Activated CD4-positive, alpha-beta T cell treated with anti-CD3 and anti-CD28 coated beads, Interleukin-2, amount 50 U/mL, for 16 hours (primary cell): ENCODE results near the gene HSDL1.

Source experiments
- DNase-seq: peaks from one replicate; pipeline ENCODE4 v3.0.0-alpha.2; 2020

HSDL1 gene

DNA sequence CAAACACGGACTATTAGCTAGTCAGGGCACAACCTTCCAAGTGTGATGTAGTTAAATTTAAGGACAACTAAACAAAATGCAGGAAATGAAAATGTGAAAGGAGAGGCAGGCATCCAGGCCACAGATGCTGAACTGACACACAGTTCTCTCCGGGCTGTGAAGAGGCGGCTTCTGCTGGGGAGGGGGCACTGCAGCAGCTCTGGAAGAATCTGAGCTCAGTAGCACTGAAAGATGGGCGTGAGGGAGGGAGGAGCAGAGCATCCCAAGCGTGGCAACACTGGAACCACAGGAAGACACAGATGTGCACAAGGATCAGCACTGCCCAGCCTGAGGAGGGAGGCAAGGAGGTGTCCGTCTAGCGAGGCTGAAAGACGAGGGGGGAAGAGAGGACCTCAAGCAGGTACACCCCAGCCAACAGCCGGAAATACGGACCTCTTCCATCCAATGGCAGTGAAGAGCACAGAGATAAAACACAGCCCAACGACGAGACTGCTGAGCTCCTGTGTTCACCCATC, 39.6 kb downstream of the HSDL1 start:
- DNase-seq = no peak

DNA sequence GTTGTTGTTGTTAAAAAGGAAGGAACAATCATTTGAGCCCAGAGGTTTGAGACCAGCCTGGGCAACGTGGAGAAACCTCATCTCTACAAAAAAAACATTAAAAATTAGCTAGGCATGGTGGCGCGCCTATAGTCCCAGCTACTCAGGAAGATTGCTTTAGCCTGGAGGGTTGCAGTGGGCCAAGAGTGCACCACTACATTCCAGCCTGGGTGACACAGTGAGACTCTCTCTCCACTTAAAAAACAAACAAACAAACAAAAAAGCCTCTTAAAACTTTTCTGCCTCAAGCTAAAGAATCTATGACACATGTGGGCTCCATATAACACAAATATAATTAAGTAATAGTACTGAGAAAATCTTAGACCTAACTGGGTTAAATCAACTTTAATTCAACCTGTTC, 40.7 kb downstream of the HSDL1 start:
- no peak for DNase-seq

DNA sequence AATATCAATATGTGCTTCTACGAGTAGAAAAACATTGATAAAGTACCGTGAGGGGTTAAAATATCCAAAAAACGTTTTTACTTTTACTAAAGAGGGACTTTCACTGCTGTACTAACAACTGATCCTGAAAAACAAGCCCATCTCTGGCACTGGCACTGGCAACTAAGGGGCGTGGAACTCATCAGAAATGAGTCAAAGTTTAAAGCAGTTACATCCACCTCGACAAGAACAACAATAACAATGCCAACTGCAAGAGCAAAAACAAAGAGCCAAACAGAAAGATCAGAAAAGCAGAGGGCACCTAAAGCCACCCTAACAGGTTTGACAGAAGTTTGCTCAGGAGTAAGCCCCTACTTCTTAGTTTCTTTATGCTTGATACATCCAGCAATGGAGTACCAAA, 41.3 kb downstream of the HSDL1 start:
- no peak for DNase-seq

DNA sequence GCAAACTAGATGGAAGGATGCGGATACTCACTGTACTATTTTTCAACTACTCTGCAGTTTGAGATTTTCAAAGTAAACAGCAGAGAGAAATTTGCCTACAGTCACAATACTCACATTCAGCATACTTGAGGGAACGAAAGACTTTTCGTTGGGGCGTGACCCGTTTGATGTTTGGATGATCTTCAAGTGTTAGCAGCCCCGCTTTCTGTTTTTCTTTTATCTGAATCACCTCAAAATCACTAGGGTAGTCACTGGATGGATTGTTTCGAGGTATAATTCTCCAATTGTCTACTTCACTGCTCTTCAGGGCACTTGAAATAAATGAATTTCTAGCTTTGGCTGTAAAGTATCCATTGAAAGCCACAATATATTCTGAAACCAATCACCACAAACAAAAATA, 46.0 kb downstream of the HSDL1 start:
- DNase-seq = no peak

DNA sequence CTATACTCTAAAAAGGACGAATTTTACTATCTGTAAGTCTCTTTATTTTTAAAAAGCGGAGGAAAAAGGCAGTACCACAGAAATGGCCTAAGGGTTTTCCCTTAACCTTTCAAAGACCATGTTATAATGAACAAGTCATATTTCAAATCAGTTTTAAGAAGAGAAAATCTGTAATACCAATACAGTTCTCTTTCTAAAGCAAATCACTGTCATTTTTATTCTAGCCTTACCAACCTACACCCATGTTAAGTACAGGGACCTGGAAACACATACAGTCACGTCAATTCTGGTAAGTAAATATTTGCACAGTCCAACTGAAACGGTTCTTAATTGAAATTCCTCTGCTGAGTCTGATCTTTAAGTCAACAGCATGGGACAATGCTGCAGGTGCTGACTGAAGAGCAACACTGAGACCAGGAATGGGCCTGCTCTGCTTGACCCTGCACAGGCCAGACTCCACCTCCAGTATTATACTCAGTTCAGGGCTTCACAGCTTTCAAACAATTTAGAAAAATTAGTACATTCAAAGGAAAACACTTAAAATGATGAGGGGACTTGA, 48.5 kb downstream of the HSDL1 start:
- DNase-seq = no peak

DNA sequence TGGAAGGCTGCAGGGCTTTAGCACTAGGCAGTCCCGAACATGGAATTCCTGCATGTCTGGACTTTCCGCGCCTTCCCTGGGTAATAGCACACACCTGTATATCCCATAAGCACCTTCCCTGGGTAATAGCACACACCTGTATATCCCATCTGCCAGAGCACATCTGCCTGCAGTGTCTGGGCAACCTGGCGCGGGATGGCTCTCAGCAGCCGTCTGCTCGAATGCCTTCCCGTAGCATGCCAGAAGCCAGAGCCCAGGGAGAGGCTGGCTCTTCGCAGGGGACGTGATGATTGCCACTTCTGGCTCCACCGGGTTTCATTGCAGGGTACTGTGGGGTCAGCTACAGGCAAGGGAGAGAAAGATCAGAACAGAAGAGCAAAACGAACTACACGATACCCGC, 49.5 kb downstream of the HSDL1 start:
- DNase-seq = no peak

DNA sequence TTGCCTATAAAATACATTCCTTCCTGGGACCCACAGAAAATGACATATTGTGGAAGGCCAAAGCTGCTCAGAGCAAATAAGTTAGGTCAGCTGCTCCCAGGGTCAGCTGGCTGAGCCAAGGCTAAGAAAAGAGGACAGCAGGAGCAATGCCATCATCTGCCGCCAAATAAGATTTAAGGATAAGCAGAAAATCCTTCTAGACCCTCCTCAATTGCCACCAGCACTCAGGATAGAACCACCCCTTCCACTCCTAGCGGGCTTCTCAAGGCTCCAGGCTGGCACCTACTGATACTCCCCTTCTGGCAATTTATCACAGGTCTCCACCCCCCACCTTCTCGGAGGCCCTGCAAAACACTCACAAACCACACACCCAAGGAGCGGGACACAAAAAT, 51.1 kb downstream of the HSDL1 start:
- DNase-seq = no peak

DNA sequence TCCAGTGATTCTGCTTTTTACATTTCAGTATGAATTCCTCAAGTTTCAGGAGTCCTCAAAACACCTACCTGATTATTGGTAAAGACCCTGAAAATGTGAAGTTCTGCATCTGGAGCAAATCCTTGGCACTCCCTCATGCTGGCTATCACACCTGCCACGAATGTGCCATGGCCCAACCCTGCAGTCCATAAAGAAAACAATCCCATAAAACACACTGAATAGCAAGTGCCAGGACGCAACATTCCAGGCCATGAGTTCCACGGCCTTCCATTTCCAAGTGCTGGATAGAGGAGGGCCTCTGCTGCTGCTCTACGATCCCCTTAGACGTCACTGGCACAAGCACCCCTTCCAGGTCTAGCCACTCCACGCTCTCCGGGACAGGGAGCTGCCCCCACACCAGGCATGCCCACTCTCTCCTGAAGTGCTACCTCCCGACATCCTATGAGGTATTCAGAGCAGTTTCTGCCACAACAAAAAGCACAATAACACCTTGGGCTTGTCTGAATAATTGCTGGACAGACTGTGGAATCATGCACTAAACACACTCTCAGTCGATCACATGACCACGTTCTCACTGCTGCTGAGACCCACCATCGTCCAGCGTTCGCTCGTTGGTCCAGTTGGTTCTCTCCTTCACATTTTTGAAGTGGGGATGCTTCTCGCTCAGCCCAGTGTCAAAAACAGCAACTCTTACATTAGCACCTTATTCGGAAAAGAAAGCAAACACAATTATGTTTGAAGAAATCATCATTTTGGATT, 51.7 kb downstream of the HSDL1 start:
- no peak for DNase-seq

DNA sequence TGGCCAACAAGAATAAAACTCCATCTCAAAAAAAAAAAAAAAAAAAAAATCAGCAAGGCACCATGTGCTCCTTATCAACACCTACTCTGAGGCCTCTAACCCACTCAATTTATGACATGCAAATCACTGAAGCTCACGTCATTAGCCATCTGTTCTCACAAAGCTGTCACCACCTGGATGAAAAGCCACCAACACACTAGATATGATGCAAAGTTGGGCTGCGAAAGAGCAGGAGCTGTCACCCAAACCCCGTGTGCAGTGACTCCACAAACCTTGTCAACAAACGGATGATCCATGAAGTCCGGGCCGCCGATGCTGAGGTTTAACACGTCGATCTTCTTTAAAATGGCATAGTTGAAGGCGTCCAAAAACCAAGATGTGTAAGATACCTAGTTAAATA, 53.5 kb downstream of the HSDL1 start:
- no peak for DNase-seq

DNA sequence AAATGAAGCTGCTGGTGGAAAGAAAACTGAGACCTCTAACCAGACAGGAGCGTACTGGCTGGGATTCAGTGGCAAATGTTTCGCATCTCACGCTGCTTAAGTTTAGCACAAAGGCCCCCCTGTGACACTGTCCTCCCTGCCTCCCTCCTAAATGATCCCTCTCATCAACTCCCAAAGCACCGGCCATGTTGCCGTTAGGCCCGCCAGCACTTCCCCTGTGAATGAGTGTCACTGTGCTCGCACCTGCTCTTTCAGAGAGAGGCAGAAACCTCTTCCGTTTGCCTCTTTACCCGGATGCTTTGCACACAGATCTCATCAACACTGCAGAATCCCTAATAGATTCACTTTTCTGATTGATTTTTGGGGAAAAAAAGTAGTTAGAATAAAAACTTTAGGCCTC, 54.8 kb downstream of the HSDL1 start:
- no peak for DNase-seq

DNA sequence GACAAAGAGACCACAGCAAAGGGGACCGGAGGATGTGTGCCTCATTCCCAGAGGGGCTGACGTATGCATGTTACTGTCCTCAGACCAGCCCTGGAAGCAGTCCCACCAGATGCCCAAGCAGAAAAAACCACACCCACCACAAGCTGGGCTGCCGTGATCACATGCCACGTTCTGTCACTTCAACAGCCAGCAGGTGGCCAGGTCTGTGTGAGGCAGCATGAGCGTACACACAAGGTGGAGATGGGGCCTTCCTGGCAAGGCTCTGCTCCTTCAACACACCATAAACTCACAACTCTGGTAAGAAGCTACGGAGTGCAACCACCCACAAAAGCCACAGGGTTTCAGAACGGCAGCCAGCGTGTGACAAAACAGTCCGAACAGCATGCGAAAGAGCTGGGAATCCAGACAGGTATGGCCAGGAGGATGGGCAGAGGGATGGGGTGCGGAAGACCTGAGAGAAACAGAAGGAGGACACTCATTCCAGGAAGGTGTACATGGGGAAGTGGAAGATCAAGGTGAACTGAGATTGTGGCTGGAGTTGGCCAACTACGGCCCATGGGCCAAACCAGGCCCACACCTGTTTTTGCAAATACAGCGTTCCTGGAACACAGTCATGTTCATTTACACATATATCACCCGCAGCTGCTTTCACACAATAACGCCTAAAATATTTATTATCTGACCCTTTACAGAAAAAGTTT, 56.1 kb downstream of the HSDL1 start:
- peak; percentile 82 for DNase-seq

DNA sequence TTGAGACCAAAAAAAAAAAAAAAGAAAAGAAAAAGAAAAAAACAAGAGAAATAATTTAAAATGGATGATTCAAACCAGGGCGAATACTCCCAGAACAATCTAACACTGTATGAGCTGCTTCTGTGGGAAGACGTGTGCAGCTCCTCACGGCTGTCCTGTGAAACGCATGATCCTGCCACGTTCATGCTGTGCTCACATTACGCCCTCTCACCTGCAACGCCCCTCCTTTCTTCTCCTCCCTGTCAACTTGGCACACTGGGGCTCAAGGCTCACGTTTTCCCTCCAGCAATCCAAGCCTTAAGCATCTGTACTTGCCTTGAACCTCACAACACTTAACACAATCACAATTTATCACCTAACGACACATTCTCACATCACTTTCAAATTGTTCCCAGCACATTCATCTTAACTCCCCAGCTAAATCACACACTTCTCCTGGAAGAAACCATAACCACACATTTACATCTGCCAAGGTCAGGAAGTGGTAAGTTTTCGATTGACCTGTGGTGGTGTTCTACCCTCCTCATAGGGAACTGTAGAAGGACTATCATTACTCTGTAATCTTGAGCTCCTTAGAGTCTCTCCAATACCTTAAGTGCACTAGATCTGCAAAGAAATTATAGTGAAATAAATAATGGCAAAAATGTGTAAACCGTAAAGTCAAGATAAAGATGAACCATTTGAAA, 57.4 kb downstream of the HSDL1 start:
- peak; percentile 51 for DNase-seq

DNA sequence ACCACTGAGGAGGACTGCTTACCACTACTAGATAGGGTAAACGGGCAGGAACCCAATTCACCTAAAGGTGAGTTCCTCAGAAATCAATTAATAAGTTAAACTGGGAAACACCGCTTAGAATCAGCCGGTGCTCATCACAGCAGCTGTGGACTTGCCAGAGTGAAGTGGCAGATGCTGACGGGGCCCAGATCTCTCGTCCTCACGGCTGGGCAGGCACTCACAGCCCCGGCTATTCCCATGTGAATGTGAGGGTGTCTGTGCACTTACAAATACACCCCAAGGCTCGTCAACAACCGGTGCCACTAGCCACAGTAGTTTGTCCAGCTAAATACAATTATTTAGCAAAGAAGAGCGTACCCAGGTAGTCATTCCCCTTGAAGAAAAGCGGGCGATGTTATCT, 58.0 kb downstream of the HSDL1 start:
- DNase-seq = no peak

DNA sequence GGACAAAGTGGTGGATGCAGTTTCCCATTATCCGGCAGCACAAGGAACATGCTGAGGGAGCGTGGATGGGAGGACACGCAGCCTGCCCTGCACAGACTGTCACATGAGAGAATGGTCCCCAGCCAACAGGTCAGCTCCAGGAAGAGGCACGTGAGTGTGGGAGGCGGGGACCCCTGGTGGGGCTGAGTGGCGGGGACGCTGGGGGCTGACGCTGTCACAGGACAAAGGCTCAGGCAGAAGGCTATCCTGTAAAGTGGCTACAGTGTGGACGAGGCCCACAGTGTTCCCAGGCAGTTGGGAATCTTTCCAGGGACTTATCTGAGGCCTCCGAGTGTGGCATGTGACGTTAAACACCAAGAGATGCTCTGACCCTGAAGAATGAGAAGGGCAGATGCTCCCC, 58.6 kb downstream of the HSDL1 start:
- DNase-seq = no peak

DNA sequence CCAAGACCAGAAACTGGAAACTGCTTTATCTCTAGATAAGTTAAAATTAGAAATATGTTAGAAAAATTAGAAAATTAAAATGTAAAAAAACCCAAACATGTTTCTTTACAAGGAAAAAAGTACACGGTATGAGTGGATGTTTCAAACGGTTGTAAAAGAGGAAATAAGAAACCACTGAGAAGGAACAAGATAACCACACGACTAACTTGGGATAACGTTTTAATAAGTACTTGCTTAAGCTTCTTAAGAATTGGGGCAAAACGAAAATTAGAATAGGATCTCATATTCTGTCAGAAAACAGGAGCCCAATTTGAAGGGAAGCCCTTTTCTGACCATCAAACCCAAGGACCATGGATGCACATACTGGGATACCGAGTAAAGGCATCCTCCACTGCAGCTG, 59.2 kb downstream of the HSDL1 start:
- peak; percentile 18 for DNase-seq

DNA sequence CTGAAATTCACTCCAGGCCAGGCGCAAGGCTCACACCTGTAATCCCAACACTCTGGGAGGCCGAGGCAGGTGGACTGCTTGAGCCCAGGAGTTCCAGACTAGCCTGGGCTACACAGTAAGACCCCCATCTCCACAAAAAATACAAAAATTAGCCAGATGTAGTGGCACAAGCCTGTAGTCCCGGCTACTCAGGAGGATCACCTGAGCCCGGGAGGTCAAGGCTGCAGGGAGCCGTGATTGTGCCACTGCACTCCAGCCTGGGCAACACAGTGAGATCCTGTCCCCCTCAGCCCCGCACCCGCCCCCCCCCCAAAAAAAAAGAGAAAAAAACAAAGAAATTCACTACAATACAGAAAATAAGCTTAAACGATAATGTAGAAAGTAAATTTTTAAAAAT, 59.7 kb downstream of the HSDL1 start:
- no peak for DNase-seq

DNA sequence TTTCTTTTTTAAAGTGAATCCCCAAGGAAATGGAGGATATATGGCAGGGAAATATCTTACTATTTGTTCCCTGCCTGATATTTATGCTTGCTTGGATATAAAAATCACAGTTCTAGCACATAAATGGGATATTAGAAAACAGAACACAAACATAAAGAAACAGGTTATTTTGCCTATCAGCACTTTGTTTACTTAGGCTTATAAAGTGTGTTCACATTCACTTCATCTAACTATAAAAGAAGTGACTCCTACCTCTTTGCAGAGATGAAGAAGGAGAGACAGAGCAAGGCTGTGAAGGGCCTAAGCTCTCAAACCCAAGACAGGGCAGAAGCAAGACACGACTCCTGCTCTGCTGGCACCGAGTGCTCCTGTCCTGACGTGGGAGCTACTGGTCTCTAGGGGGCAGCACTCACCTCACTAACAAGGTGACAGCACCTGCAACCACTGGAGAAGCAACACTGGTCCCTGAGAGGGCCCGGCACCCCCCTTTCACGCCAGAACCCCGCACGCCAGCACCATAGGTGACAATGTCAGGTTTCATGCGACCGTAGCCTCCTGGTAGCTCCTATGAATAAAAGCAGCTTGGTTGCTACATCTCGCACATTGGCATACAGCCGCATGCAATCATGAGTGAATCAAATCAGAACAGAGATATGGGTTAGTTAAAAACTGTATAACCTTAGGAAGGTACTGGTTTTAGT, 60.3 kb downstream of the HSDL1 start:
- peak; percentile 80 for DNase-seq

DNA sequence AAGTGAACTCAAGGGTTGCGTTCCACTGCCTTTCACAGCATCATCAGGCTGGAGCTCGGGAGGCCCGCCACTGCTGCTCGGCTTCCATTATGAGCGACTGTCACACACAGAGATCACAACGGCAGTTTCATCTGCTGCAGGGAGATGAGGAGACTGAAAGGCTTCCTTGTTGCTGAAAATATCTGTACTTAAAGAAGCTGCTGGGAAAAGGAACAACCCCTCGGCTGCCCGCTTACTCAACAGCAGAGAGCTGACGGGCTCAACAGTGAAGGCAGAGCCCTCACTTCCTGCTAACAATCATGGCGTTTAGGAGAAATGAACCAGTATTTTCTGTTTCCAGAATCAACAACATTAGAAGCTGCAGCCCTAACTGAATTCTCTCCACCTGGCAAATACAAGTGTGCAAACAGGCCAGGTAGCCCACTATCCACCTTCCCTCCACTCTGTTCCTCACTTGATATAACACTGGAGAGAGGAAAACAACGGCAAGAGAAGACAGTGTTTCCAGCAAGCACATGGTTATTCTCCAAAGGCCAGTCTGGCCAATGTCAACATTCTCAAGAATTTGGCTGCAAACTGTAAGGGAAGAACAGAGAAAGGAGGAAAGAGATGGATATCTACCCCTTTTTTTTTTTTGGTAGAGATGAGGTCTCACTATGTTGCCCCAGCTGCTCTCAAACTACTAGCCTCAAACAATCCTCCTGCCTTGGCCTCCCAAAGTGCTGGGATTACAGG, 62.0 kb downstream of the HSDL1 start:
- DNase-seq = no peak

DNA sequence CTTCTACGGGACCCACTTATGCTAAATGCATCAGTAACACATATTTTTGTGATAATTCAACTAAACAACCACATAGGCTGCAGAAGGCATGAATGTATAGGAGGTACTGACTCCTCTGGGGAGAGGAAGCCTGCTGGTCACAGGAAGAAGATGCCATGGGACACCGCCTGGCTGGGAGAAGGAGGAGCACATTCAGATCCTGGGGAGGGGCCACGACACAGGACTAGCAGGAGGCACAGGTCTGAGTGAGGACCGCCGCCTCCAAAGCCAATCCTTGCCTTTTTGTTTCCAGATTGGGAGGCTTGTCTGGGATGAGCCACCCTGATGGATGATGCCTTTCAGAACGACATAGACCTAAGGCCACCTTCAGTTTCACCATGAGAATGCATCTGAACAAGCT, 62.9 kb downstream of the HSDL1 start:
- no peak for DNase-seq

DNA sequence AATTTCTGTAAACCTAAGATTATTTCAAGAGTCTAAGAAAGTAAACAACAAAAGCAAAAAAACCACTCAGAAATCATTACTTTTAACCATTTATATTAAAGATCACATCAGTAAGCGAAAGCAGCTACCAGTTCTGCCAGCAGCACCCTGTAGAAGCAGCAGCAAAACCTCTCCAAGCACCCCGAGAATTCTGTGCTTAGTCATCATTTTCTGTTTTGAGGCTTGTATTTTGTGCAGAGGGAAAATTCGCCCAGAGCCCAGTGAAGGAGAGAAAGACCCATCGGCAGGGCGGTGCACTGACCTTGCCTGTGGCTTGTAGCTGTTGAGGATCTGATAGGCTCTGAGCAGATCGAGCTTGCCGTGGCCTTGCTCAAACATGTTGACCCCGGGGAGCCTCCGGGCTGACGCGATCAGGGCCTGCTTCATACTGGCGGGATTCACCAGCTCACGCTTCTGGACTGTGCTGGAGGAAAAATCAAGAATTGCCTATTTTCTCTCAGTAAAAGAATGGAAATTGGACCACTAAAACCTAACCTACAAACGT, 63.5 kb downstream of the HSDL1 start:
- DNase-seq = no peak

DNA sequence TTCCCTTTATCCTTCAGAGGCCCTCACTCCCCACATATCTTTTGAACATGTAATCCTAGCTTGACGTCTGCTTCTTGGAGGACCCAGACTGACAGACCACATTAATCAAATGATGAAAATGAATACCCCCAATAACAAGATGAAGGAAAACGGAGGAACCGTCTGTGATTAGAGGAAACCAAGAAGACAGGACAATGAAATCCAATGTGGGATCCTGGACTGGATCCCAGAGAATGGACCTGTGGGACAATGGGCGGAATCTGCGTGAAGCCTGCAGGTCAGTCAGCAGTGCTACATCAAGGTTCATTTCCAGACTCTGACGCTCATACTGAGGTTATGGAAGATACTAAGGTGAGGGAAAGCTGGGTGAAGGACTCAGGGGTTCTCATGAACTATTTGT, 64.2 kb downstream of the HSDL1 start:
- DNase-seq = no peak

DNA sequence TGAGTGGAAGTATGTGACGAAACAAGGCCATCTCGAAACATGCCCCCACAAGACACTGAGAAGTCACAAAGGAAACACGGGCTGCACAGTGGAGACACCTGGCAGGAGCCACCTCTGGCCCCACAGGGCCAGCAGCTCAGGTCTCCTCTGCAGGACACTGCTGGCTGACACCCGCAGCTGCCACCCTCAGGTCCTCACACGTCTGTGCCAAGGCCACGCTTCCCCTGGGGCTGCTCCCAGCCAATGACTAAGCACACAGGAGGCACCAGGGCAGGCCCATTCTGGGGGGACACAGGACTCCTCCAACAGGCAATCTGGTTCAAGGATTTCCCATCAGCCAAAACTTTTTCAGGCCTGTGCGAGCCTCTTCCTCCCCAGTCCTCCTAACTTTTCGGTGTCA, 64.6 kb downstream of the HSDL1 start:
- DNase-seq = no peak
